A549 (cell line): ENCODE data around the gene C18orf63. TPM values are rescaled to one million over a fixed set of nuclear protein-coding genes. Genes with fewer than 3 reads are reported as not detected.

ENCODE experiments used
- ATAC-seq, 2 experiments: fragments of 200-7000 bp in 1 of 2; fragments of >200 bp in 1 of 2; cut with Nextera tagmentation in 1 of 2; cut with Tn5 transposase in 1 of 2; 3 replicates each; pipeline versions ENCODE4 v1.8.0 to v1.9.1; 2018 to 2020; ENCODE audit warnings: mild to moderate bottlenecking in 1 of 2, moderate library complexity in 1 of 2
- CTCF ChIA-PET: fragments of 300-600 bp; sonication (Branson Sonifier 250); formaldehyde crosslinking; extraction: SDS; loops from one replicate; lab custom pipeline; 2021; ENCODE audit warnings: antibody characterized with exemption, inconsistent platforms; lab: Yijun Ruan, JAX
- POLR2A ChIA-PET: fragments of 350-600 bp; formaldehyde crosslinking; extraction: SDS; loops from one replicate; lab custom pipeline; 2021; ENCODE audit warnings: antibody characterized with exemption, inconsistent platforms; lab: Yijun Ruan, JAX
- DNase-seq, 2 experiments: peaks; one replicate each; pipeline versions ENCODE4 v3.0.0 to v3.0.0-alpha.2; 2011 to 2016; ENCODE audit warnings: low read depth in 1 of 2, low spot score in 1 of 2
- FAIRE-seq: peaks from 2 replicates; lab custom pipeline; 2011; peaks lifted over from hg19 to GRCh38; lab: Jason Lieb, UNC
- H3K27ac ChIP-seq, 2 experiments: fragments of >200 bp; sonication (Bioruptor Twin); formaldehyde crosslinking; 3 replicates each; pipeline ENCODE4 v1.5.1; 2016 to 2017
- H3K4me1 ChIP-seq: fragments of >200 bp; sonication (Bioruptor Twin); formaldehyde crosslinking; 3 replicates; pipeline ENCODE4 v1.6.1; 2016
- H3K4me2 ChIP-seq: fragments of >200 bp; sonication (Bioruptor Twin); formaldehyde crosslinking; 3 replicates; pipeline ENCODE4 v1.6.1; 2016
- H3K4me3 ChIP-seq: fragments of >200 bp; sonication (Bioruptor Twin); formaldehyde crosslinking; 3 replicates; pipeline ENCODE4 v1.5.1; 2016
- H3K9me3 ChIP-seq: fragments of >200 bp; sonication (Bioruptor Twin); formaldehyde crosslinking; 3 replicates; pipeline ENCODE4 v1.6.1; 2016
- ATOH8 ChIP-seq: fragments of 250-450 bp; sonication (Bioruptor Pico); IDR thresholded peaks from 2 replicates; pipeline ENCODE4 v1.5.0; 2020; ENCODE audit warnings: low read depth, mild to moderate bottlenecking, moderate library complexity
- BCL3 ChIP-seq: fragments of >200 bp; sonication (Bioruptor Twin); formaldehyde crosslinking; IDR thresholded peaks from 3 replicates; pipeline ENCODE4 v1.6.1; 2016
- BHLHE40 ChIP-seq: IDR thresholded peaks from 2 replicates; pipeline ENCODE4 v1.6.1; 2012; ENCODE audit warnings: low read depth, low read length, inconsistent platforms
- CBX2 ChIP-seq: fragments of 200-600 bp; sonication (generic); IDR thresholded peaks from 2 replicates; pipeline ENCODE4 v1.6.1; 2016; ENCODE audit warnings: low read depth, mild to moderate bottlenecking, borderline replicate concordance
- CBX8 ChIP-seq: fragments of 200-600 bp; sonication (generic); IDR thresholded peaks from 2 replicates; pipeline ENCODE4 v1.6.1; 2016
- CEBPB ChIP-seq, 2 experiments: fragments of >200 bp in 1 of 2; sonication (Bioruptor Twin) in 1 of 2; formaldehyde crosslinking in 1 of 2; IDR thresholded peaks; 2 replicates each; pipeline ENCODE4 v1.6.1; 2012 to 2016
- CHD4 ChIP-seq: fragments of 200-600 bp; sonication (generic); IDR thresholded peaks from 2 replicates; pipeline ENCODE4 v1.6.1; 2016; ENCODE audit warnings: antibody characterized with exemption, mild to moderate bottlenecking, borderline replicate concordance
- CTCF ChIP-seq: fragments of >200 bp; sonication (Bioruptor Twin); formaldehyde crosslinking; IDR thresholded peaks from 3 replicates; pipeline ENCODE4 v1.5.1; 2016
- EHF ChIP-seq: fragments of 250-450 bp; sonication (Bioruptor Pico); IDR thresholded peaks from 2 replicates; pipeline ENCODE4 v1.5.0; 2020; ENCODE audit warnings: mild to moderate bottlenecking
- FOSB ChIP-seq: fragments of 250-450 bp; sonication (Bioruptor Pico); IDR thresholded peaks from 2 replicates; pipeline ENCODE4 v1.5.0; 2020; ENCODE audit warnings: mild to moderate bottlenecking, moderate library complexity
- FOSL2 ChIP-seq, 2 experiments: fragments of 450-650 bp in 1 of 2; fragments of >200 bp in 1 of 2; sonication (Bioruptor Twin) in 1 of 2; formaldehyde crosslinking; IDR thresholded peaks; 2 replicates each; pipeline versions ENCODE4 v1.5.0 to v1.6.1; 2016 to 2020; ENCODE audit warnings: mild to moderate bottlenecking in 1 of 2, moderate library complexity in 1 of 2
- HMGXB4 ChIP-seq: fragments of 250-450 bp; sonication (Bioruptor Pico); IDR thresholded peaks from 2 replicates; pipeline ENCODE4 v1.5.0; 2021; ENCODE audit warnings: mild to moderate bottlenecking, moderate library complexity, borderline replicate concordance
- HOXA7 ChIP-seq: fragments of 250-450 bp; sonication (Bioruptor Pico); IDR thresholded peaks from 2 replicates; pipeline ENCODE4 v1.5.0; 2020; ENCODE audit warnings: mild to moderate bottlenecking, moderate library complexity
- HOXB13 ChIP-seq: fragments of 250-450 bp; sonication (Bioruptor Pico); IDR thresholded peaks from 2 replicates; pipeline ENCODE4 v1.5.0; 2020; ENCODE audit warnings: low read depth, mild to moderate bottlenecking, moderate library complexity
- HOXB5 ChIP-seq: fragments of 250-450 bp; sonication (Bioruptor Pico); IDR thresholded peaks from 2 replicates; pipeline ENCODE4 v1.5.0; 2020; ENCODE audit warnings: mild to moderate bottlenecking, moderate library complexity
- KDM5A ChIP-seq: fragments of 200-600 bp; sonication (generic); IDR thresholded peaks from 2 replicates; pipeline ENCODE4 v1.6.1; 2016; ENCODE audit warnings: antibody characterized with exemption, mild to moderate bottlenecking
- MAFK ChIP-seq: fragments of 450-650 bp; IDR thresholded peaks from 2 replicates; pipeline ENCODE4 v1.6.1; 2014; ENCODE audit not compliant: partially characterized antibody
- MAX ChIP-seq: IDR thresholded peaks from 2 replicates; pipeline ENCODE4 v1.6.1; 2012
- PBX3 ChIP-seq: IDR thresholded peaks from 2 replicates; pipeline ENCODE4 v1.6.1; 2012
- POLR2A ChIP-seq: IDR thresholded peaks from 2 replicates; pipeline ENCODE4 v1.6.1; 2012; ENCODE audit warnings: mild to moderate bottlenecking, low read length
- RAD21 ChIP-seq, 2 experiments: fragments of >200 bp in 1 of 2; sonication (Bioruptor Twin) in 1 of 2; formaldehyde crosslinking in 1 of 2; IDR thresholded peaks in 1 of 2; conservative IDR thresholded peaks in 1 of 2; 2 replicates in 1 of 2; 3 replicates in 1 of 2; pipeline ENCODE4 v1.6.1; 2012 to 2018; ENCODE audit warnings: inconsistent platforms in 1 of 2
- RCOR1 ChIP-seq: fragments of 150-350 bp; IDR thresholded peaks from 2 replicates; pipeline ENCODE4 v1.6.1; 2014; ENCODE audit warnings: antibody characterized with exemption, low read length, low read depth
- SREBF2 ChIP-seq: fragments of 450-650 bp; IDR thresholded peaks from 2 replicates; pipeline ENCODE4 v1.6.1; 2014; ENCODE audit warnings: mild to moderate bottlenecking, moderate library complexity
- TFCP2L1 ChIP-seq: fragments of 250-450 bp; sonication (Bioruptor Pico); IDR thresholded peaks from 2 replicates; pipeline ENCODE4 v1.5.0; 2021; ENCODE audit warnings: mild to moderate bottlenecking
- TP53 ChIP-seq: fragments of 250-450 bp; sonication (Bioruptor Pico); IDR thresholded peaks from 2 replicates; pipeline ENCODE4 v1.5.0; 2021; ENCODE audit warnings: mild to moderate bottlenecking, moderate library complexity
- ZSCAN20 ChIP-seq: fragments of 250-450 bp; sonication (Bioruptor Pico); IDR thresholded peaks from 2 replicates; pipeline ENCODE4 v1.8.0; 2022; ENCODE audit warnings: mild to moderate bottlenecking, moderate library complexity
- WGBS: methylation state at CpG from one replicate; pipeline ENCODE4 v1.1.6; 2017; ENCODE audit errors: missing lambda C conversion rate; 5-methylcytosine and 5-hydroxymethylcytosine counted together
- polyA plus RNA-seq, 4 experiments: library from polyadenylated mRNA; depleted of rRNA in 3 of 4; stranded (reverse); fragments of >200 nt; fragmentation: RNase III in 1 of 4; extraction: RNeasy Plus Mini Kit Qiagen cat#74134 plus additional on column Dnase treatment in 1 of 4; gene quantifications; 2 replicates in 3 of 4; 3 replicates in 1 of 4; pipeline ENCODE4 v1.2.3, GENCODE V29; 2011 to 2017

C18orf63 gene
- polyA plus RNA-seq, 2 of the 4 experiments (the other 2 are of a cell fraction) = not detected

GRCh38 chr18:74299162-74299561 lies 16.5 kb upstream of the C18orf63 start:
- POLR2A ChIA-PET = no interaction called here
- DNase-seq = no peak
- CTCF ChIA-PET = no interaction called here
- H3K4me3 ChIP-seq = no peak overlapping the region
- no peak for TF ChIP-seq TFCP2L1 (CRISPR knock-in tag)
- TF ChIP-seq TP53 (CRISPR knock-in tag) = no peak
- TF ChIP-seq CBX2 = no peak
- no peak for TF ChIP-seq RCOR1
- TF ChIP-seq HOXB13 (CRISPR knock-in tag) = no peak
- no peak for TF ChIP-seq HOXA7 (CRISPR knock-in tag)
- TF ChIP-seq MAFK = no peak
- TF ChIP-seq PBX3 = no peak
- TF ChIP-seq SREBF2 = no peak
- TF ChIP-seq POLR2A = no peak
- TF ChIP-seq, all 56 proteins: peak for 0
- 8% methylated on average over 1 of the region's 1 CpG for WGBS
- Histone ChIP-seq H3K9me3 (0 out of 3 replicates have a peak, but pooled peaks cover 2% of the 10 kb centered on the region), H3K27ac (peak overlapping the region in 1 of 2 experiments; percentile 72; a peak in 2 of 6 replicates), H3K4me1 (peaks cover 14% of the 10 kb centered on the region), H3K4me2 (peak overlapping the region; percentile 24; the same call in 2 of the 3 replicates)
- ATAC-seq = no peak
- FAIRE-seq = no peak

GRCh38 chr18:74299746-74300145 lies 15.9 kb upstream of the C18orf63 start:
- peaks cover 17% of the 10 kb centered on the region for H3K4me1 ChIP-seq
- 27% methylated on average over 3 of the region's 3 CpGs for WGBS
- no peak overlapping the region for H3K4me3 ChIP-seq
- TF ChIP-seq FOSB (CRISPR knock-in tag) (no peak), HOXB5 (CRISPR knock-in tag) (no peak), CTCF (no peak), CEBPB (IDR thresholded peaks at IDR 0.05) (no peak), ATOH8 (CRISPR knock-in tag) (no peak), CBX8 (no peak), EHF (CRISPR knock-in tag) (no peak), BCL3 (no peak), KDM5A (no peak), MAX (no peak), HMGXB4 (CRISPR knock-in tag) (no peak), FOSL2 (IDR thresholded peaks at IDR 0.05) (no peak), FOSL2 (CRISPR knock-in tag; IDR thresholded peaks at IDR 0.05) (no peak), ZSCAN20 (no peak), RAD21 (conservative IDR thresholded peaks at IDR 0.05 in 1 of 2, IDR thresholded peaks at IDR 0.05 in 1 of 2) (no peak), BHLHE40 (no peak), CHD4 (no peak)
- TF ChIP-seq, all 56 proteins: peak for 0
- FAIRE-seq (no peak), ATAC-seq (no peak), DNase-seq (no peak)
- Histone ChIP-seq H3K9me3 (0 out of 3 replicates have a peak, but pooled peaks cover 2% of the 10 kb centered on the region), H3K27ac (peak overlapping the region in 1 of 2 experiments; percentile 72; a peak in 3 of 6 replicates), H3K4me2 (peak overlapping the region; percentile 24)
- ChIA-PET POLR2A (no interaction called here), CTCF (no interaction called here)
